GM23248 (cell line): ENCODE results near the gene CCL27. TPM values are rescaled to one million over a fixed set of nuclear protein-coding genes. Genes with fewer than 3 reads are reported as not detected.

ENCODE experiments used
- DNase-seq: peaks from one replicate; pipeline ENCODE4 v3.0.0-alpha.2; 2015
- H2AFZ ChIP-seq: fragments of 200-600 bp; sonication (generic); 2 replicates; pipeline ENCODE4 v1.6.1; 2016; ENCODE audit warnings: antibody characterized with exemption
- H3F3A ChIP-seq: fragments of 200-600 bp; sonication (generic); 2 replicates; pipeline ENCODE4 v1.6.1; 2016; ENCODE audit warnings: mild to moderate bottlenecking, antibody characterized with exemption, mixed run types; ENCODE audit not compliant: insufficient read depth
- H3K27ac ChIP-seq: fragments of 200-600 bp; sonication (generic); 2 replicates; pipeline ENCODE4 v1.5.1; 2016; ENCODE audit warnings: mild to moderate bottlenecking
- H3K27me3 ChIP-seq: fragments of 200-600 bp; sonication (generic); replicated peaks from 2 replicates; pipeline ENCODE4 v1.6.1; 2016; ENCODE audit warnings: mild to moderate bottlenecking; ENCODE audit not compliant: insufficient read depth
- H3K36me3 ChIP-seq: fragments of 200-600 bp; sonication (generic); 2 replicates; pipeline ENCODE4 v1.6.1; 2016; ENCODE audit warnings: low read depth, mild to moderate bottlenecking
- H3K4me1 ChIP-seq: fragments of 200-600 bp; sonication (generic); 2 replicates; pipeline ENCODE4 v1.6.1; 2016; ENCODE audit warnings: mild to moderate bottlenecking; ENCODE audit not compliant: insufficient read depth
- H3K4me2 ChIP-seq: fragments of 200-600 bp; sonication (generic); one replicate; pipeline ENCODE4 v1.6.1; 2016; ENCODE audit warnings: mild to moderate bottlenecking; ENCODE audit not compliant: unreplicated experiment
- H3K4me3 ChIP-seq: fragments of 200-600 bp; sonication (generic); 2 replicates; pipeline ENCODE4 v1.5.1; 2016; ENCODE audit warnings: mild to moderate bottlenecking
- H3K79me2 ChIP-seq: fragments of 200-600 bp; sonication (generic); 2 replicates; pipeline ENCODE4 v1.6.1; 2016; ENCODE audit warnings: mild to moderate bottlenecking; ENCODE audit not compliant: insufficient read depth
- H3K9ac ChIP-seq: fragments of 200-600 bp; sonication (generic); 2 replicates; pipeline ENCODE4 v1.6.1; 2016; ENCODE audit warnings: mild to moderate bottlenecking
- H3K9me2 ChIP-seq: fragments of 200-600 bp; sonication (generic); 2 replicates; pipeline ENCODE4 v1.6.1; 2016; ENCODE audit warnings: mixed run types, mild to moderate bottlenecking, moderate library complexity; ENCODE audit not compliant: insufficient read depth
- H3K9me3 ChIP-seq: fragments of 200-600 bp; sonication (generic); one replicate; pipeline ENCODE4 v1.6.1; 2017; ENCODE audit warnings: low read depth
- H4K20me1 ChIP-seq: fragments of 200-600 bp; sonication (generic); 2 replicates; pipeline ENCODE4 v1.6.0; 2016; ENCODE audit not compliant: insufficient read depth
- EZH2 ChIP-seq: fragments of 200-600 bp; sonication (generic); IDR thresholded peaks from 2 replicates; pipeline ENCODE4 v1.6.1; 2018; ENCODE audit warnings: antibody characterized with exemption, mild to moderate bottlenecking; ENCODE audit not compliant: insufficient read depth, poor library complexity, severe bottlenecking
- EZH2phosphoT487 ChIP-seq: fragments of 200-600 bp; sonication (generic); IDR thresholded peaks from 2 replicates; pipeline ENCODE4 v1.6.1; 2018; ENCODE audit warnings: antibody characterized with exemption, moderate library complexity, mild to moderate bottlenecking, low read depth; ENCODE audit not compliant: insufficient read depth
- WGBS, 2 experiments: methylation state at CpG; one replicate each; pipeline ENCODE4 v1.1.6; 2015 to 2017; ENCODE audit warnings: low lambda C conversion rate in 2 of 2, low coverage in 1 of 2; ENCODE audit errors: missing lambda C conversion rate in 2 of 2; 5-methylcytosine and 5-hydroxymethylcytosine counted together
- in situ Hi-C: fragments of 300-500 bp; cut with MboI; formaldehyde crosslinking; loops from 2 replicates; pipeline ENCODE4 v1.15.0; 2020
- polyA plus RNA-seq: library from polyadenylated mRNA; unstranded; fragments of >200 nt; fragmentation: Nextera tagmentation; extraction: Ambion mirVana; gene quantifications from 2 replicates; pipeline ENCODE4 v1.2.1, GENCODE V29; 2016
- total RNA-seq: library from RNA; depleted of rRNA; stranded (reverse); fragments of >200 nt; shearing (Covaris generic); gene quantifications from 2 replicates; pipeline ENCODE4 v1.2.3, GENCODE V29; 2014

The CCL27 gene
- total and polyA plus RNA-seq, 2 experiments from 2014 or later = 0.50 TPM; not detected in 1

GRCh38 chr9:34634551-34635248 is 27.8 kb downstream of the CCL27 start:
- H3K9ac ChIP-seq = no peak overlapping the region
- H3K4me3 ChIP-seq = no peak overlapping the region
- H4K20me1 ChIP-seq = no peaks in the 10 kb centered on the region
- TF ChIP-seq EZH2 (no peak), EZH2phosphoT487 (no peak)
- H3K4me2 ChIP-seq = no peak overlapping the region
- H3K4me1 ChIP-seq = peaks cover 9% of the 10 kb centered on the region
- no peaks in the 10 kb centered on the region for H3K9me2 ChIP-seq
- no peaks in the 10 kb centered on the region for H3K36me3 ChIP-seq
- H2AFZ ChIP-seq = no peak overlapping the region
- no peak overlapping the region for H3K27ac ChIP-seq
- in situ Hi-C loops = no loop called here
- H3K9me3 ChIP-seq = no peaks in the 10 kb centered on the region
- peaks cover 23% of the 10 kb centered on the region for H3K79me2 ChIP-seq
- 52 to 61% methylated on average over 3 of the region's 3 CpGs for WGBS, 2 experiments
- DNase-seq = no peak
- peaks cover 7% of the 10 kb centered on the region; the same call in 1 of the 2 replicates for H3F3A ChIP-seq
- peaks cover 9% of the 10 kb centered on the region for H3K27me3 ChIP-seq

- Histone ChIP-seq H3K9me2 (no peaks in the 10 kb centered on the region), H2AFZ (no peak overlapping the region), H3K27me3 (peaks cover 16% of the 10 kb centered on the region), H3K27ac (no peak overlapping the region), H3K9me3 (no peaks in the 10 kb centered on the region), H3K4me1 (peaks cover 9% of the 10 kb centered on the region), H3K9ac (no peak overlapping the region), H3K4me2 (no peak overlapping the region), H3K79me2 (peaks cover 23% of the 10 kb centered on the region), H3K36me3 (no peaks in the 10 kb centered on the region), H3F3A (peaks cover 7% of the 10 kb centered on the region; the same call in 1 of the 2 replicates), H4K20me1 (no peaks in the 10 kb centered on the region), H3K4me3 (no peak overlapping the region)
- WGBS, 2 experiments = 2 to 4% methylated on average over 3 of the region's 3 CpGs
- TF ChIP-seq EZH2phosphoT487 (no peak), EZH2 (no peak)
- in situ Hi-C loops = no loop called here
- DNase-seq = peak; percentile 73
Observed at GRCh38 chr9:34633851-34634550, 28.5 kb downstream of the CCL27 start.

- no peak overlapping the region for H2AFZ ChIP-seq
- no peaks in the 10 kb centered on the region for H3K9me3 ChIP-seq
- in situ Hi-C loops = no loop called here
- peaks cover 7% of the 10 kb centered on the region; the same call in 1 of the 2 replicates for H3F3A ChIP-seq
- no peaks in the 10 kb centered on the region for H4K20me1 ChIP-seq
- H3K9ac ChIP-seq = no peak overlapping the region
- DNase-seq = no peak
- H3K9me2 ChIP-seq = no peaks in the 10 kb centered on the region
- H3K4me2 ChIP-seq = no peak overlapping the region
- 49 to 51% methylated on average over 5 of the region's 5 CpGs for WGBS, 2 experiments
- H3K79me2 ChIP-seq = peaks cover 23% of the 10 kb centered on the region
- H3K4me3 ChIP-seq = no peak overlapping the region
- H3K27ac ChIP-seq = no peak overlapping the region
- no peaks in the 10 kb centered on the region for H3K36me3 ChIP-seq
- peaks cover 4% of the 10 kb centered on the region for H3K4me1 ChIP-seq
- TF ChIP-seq EZH2phosphoT487 (no peak), EZH2 (no peak)
- H3K27me3 ChIP-seq = peaks cover 21% of the 10 kb centered on the region
Observed at GRCh38 chr9:34633166-34633565, 29.3 kb downstream of the CCL27 start.

- DNase-seq = peak; percentile 29
- 28 to 42% methylated on average over 4 to 5 of the region's 5 CpGs for WGBS, 2 experiments
- peaks cover 46% of the 10 kb centered on the region for H3K27me3 ChIP-seq
- no peak for TF ChIP-seq EZH2phosphoT487
- no peak for TF ChIP-seq EZH2
- H3K9me2 ChIP-seq = no peaks in the 10 kb centered on the region
- in situ Hi-C loops = no loop called here
- H3K36me3 ChIP-seq = no peaks in the 10 kb centered on the region
- H4K20me1 ChIP-seq = no peaks in the 10 kb centered on the region
- no peak overlapping the region for H3K27ac ChIP-seq
- no peak overlapping the region for H3K4me3 ChIP-seq
- H3K4me1 ChIP-seq = no peaks in the 10 kb centered on the region
- H3K79me2 ChIP-seq = peaks cover 5% of the 10 kb centered on the region
- H3K9ac ChIP-seq = no peak overlapping the region
- H2AFZ ChIP-seq = no peak overlapping the region
- H3K9me3 ChIP-seq = no peaks in the 10 kb centered on the region
- H3K4me2 ChIP-seq = no peak overlapping the region
- peaks cover 7% of the 10 kb centered on the region; the same call in 1 of the 2 replicates for H3F3A ChIP-seq
Observed at GRCh38 chr9:34630402-34631154, 31.9 kb downstream of the CCL27 start.
